HG03565 (cell line): Measurements from ENCODE around the gene PRELID3B.

ENCODE experiments used
- ATAC-seq: cut with Tn5 transposase; IDR thresholded peaks from one replicate; pipeline ENCODE4 v1.9.1; 2021; ENCODE audit warnings: mild to moderate bottlenecking, moderate library complexity; ENCODE audit not compliant: unreplicated experiment

Gene PRELID3B

GRCh38 chr20:59042151-59042795 is at the start of gene PRELID3B:
PRELID3B (minus strand) TSS chr20:59042786; CDS start chr20:59042730, 56 bp downstream.
- ATAC-seq, result peak; percentile 12

- no peak for ATAC-seq
These were observed 45.3 kb upstream of the PRELID3B start for GRCh38 chr20:59087829-59088433.

GRCh38 chr20:59086923-59087322 is 44.3 kb upstream of the PRELID3B start:
- no peak for ATAC-seq

- no peak for ATAC-seq
These were observed 41.7 kb upstream of the PRELID3B start for GRCh38 chr20:59084041-59084850.

GRCh38 chr20:59082981-59083380 is 40.4 kb upstream of the PRELID3B start:
- no peak for ATAC-seq

GRCh38 chr20:59082077-59082740 is 39.6 kb upstream of the PRELID3B start:
- no peak for ATAC-seq

- ATAC-seq, result no peak
These were observed 38.5 kb upstream of the PRELID3B start for GRCh38 chr20:59081036-59081435.

GRCh38 chr20:59078231-59078630 is 35.6 kb upstream of the PRELID3B start:
- ATAC-seq, result no peak

- no peak for ATAC-seq
These were observed 35.1 kb upstream of the PRELID3B start for GRCh38 chr20:59077705-59078104.

- no peak for ATAC-seq
These were observed 33.4 kb upstream of the PRELID3B start for GRCh38 chr20:59075934-59076508.

- no peak for ATAC-seq
These were observed 31.9 kb upstream of the PRELID3B start for GRCh38 chr20:59074456-59074855.

- ATAC-seq, result no peak
These were observed 31.0 kb upstream of the PRELID3B start for GRCh38 chr20:59073582-59073981.

GRCh38 chr20:59071216-59071615 is 28.6 kb upstream of the PRELID3B start:
- ATAC-seq, result no peak

- ATAC-seq, result no peak
These were observed 26.4 kb upstream of the PRELID3B start for GRCh38 chr20:59069026-59069425.

- ATAC-seq, result no peak
These were observed 25.9 kb upstream of the PRELID3B start for GRCh38 chr20:59068534-59068933.

- no peak for ATAC-seq
These were observed 21.7 kb upstream of the PRELID3B start for GRCh38 chr20:59064214-59064722.

GRCh38 chr20:59063358-59064213 is 21.0 kb upstream of the PRELID3B start:
- no peak for ATAC-seq

GRCh38 chr20:59062081-59062480 is 19.5 kb upstream of the PRELID3B start:
- ATAC-seq, result no peak

GRCh38 chr20:59055302-59055701 is 12.7 kb upstream of the PRELID3B start:
- no peak for ATAC-seq

- no peak for ATAC-seq
These were observed 9.1 kb upstream of the PRELID3B start for GRCh38 chr20:59051666-59052185.
